GM20000 (cell line): ENCODE data around the gene NAV3.

Experiments used
- DNase-seq: peaks from one replicate; pipeline ENCODE4 v3.0.0; 2012; ENCODE audit warnings: low spot score
- TF ChIP-seq, protein P1 (sequence below): IDR thresholded peaks from 2 replicates; pipeline ENCODE4 v1.5.1; 2012; ENCODE audit warnings: mild to moderate bottlenecking, control low read depth; ENCODE audit errors: extremely low read depth, missing control alignments

The NAV3 gene, protein sequence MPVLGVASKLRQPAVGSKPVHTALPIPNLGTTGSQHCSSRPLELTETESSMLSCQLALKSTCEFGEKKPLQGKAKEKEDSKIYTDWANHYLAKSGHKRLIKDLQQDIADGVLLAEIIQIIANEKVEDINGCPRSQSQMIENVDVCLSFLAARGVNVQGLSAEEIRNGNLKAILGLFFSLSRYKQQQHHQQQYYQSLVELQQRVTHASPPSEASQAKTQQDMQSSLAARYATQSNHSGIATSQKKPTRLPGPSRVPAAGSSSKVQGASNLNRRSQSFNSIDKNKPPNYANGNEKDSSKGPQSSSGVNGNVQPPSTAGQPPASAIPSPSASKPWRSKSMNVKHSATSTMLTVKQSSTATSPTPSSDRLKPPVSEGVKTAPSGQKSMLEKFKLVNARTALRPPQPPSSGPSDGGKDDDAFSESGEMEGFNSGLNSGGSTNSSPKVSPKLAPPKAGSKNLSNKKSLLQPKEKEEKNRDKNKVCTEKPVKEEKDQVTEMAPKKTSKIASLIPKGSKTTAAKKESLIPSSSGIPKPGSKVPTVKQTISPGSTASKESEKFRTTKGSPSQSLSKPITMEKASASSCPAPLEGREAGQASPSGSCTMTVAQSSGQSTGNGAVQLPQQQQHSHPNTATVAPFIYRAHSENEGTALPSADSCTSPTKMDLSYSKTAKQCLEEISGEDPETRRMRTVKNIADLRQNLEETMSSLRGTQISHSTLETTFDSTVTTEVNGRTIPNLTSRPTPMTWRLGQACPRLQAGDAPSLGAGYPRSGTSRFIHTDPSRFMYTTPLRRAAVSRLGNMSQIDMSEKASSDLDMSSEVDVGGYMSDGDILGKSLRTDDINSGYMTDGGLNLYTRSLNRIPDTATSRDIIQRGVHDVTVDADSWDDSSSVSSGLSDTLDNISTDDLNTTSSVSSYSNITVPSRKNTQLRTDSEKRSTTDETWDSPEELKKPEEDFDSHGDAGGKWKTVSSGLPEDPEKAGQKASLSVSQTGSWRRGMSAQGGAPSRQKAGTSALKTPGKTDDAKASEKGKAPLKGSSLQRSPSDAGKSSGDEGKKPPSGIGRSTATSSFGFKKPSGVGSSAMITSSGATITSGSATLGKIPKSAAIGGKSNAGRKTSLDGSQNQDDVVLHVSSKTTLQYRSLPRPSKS (N-terminal part only)

DNA sequence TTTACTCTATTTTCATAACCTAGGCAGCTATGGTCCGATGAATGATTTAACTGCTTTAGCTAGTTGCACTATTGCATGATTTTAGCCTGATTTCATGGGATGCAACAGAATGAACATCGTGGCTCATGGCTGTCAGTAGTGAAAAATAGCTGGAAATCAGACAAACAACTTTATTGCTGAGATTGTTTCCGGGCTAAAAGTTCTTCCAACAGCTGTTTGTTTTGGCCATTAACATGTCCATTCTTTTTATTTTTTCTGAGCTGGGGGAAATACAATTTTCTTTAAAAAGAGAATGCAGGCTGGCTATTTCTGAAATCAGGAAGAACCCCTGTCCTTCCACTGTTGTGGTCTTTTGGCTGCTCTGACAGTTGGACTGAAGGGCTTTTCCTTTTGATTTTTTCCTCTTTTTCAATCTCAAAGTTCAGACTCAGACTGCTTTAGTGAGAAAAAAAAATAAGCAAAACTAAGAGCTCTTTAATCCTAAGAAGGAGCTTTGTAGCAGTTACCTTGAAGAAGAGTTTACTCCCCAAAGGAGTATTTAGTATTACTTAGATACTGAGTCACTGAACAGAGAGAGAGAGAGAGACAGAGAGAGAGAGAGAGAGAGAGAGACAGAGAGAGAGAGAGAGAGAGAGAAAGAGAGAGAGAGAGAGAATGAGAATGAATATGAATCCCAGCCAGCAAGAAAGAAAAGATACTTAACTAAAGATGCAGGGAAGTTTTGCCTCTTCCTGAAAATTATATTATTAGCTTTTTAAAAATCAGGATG, at the start of gene NAV3:
Gene NAV3 (plus strand): TSS at position 312 of the 769 bp plus-strand sequence. CDS start 568 bp downstream, outside the sequence.
- TF ChIP-seq, protein P1, sequence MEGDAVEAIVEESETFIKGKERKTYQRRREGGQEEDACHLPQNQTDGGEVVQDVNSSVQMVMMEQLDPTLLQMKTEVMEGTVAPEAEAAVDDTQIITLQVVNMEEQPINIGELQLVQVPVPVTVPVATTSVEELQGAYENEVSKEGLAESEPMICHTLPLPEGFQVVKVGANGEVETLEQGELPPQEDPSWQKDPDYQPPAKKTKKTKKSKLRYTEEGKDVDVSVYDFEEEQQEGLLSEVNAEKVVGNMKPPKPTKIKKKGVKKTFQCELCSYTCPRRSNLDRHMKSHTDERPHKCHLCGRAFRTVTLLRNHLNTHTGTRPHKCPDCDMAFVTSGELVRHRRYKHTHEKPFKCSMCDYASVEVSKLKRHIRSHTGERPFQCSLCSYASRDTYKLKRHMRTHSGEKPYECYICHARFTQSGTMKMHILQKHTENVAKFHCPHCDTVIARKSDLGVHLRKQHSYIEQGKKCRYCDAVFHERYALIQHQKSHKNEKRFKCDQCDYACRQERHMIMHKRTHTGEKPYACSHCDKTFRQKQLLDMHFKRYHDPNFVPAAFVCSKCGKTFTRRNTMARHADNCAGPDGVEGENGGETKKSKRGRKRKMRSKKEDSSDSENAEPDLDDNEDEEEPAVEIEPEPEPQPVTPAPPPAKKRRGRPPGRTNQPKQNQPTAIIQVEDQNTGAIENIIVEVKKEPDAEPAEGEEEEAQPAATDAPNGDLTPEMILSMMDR = no peak
- no peak for DNase-seq

DNA sequence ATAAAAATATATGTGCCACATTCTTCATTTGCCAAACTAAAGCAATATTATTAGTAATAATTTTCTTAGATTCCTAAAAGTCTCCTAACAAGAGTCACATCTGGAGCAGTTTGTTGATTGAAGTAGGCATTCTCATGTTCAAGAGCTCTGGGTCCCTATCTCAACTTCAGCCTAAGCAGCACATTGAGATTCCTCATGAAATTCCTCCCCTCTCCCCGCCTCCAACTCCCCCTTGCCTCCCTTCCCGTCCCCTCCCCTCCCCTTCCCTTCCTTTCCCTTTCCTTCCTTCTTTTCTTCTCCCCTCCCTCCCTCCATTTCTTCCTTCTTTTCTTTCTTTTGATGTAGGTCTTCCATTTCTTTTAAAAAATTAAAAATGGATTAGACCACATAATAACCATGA, 48.7 kb upstream of the NAV3 start:
- TF ChIP-seq, protein P1 = no peak

DNA sequence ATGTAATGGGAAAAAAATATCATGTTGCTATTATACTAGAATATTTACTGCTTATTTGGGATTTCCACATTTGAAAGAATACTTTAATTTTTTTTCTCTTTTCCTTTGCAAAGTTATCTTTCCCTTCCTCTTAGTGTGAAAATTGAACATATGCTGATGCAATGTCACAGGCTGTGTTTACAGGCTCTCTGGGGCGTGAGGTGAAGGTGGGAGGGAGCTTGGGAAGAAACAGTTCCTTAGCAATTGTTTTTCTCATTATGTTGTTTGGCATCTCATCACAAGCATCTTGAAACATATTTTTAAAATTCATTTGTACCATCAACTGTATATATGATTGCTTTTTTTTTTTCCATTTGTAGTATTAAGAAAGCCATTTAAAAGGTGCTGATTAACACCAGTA, 47.9 kb upstream of the NAV3 start:
- no peak for DNase-seq
- TF ChIP-seq, protein P1 = no peak

More for the DNA sequence above, 48.7 kb upstream of the NAV3 start:
- DNase-seq = no peak

DNA sequence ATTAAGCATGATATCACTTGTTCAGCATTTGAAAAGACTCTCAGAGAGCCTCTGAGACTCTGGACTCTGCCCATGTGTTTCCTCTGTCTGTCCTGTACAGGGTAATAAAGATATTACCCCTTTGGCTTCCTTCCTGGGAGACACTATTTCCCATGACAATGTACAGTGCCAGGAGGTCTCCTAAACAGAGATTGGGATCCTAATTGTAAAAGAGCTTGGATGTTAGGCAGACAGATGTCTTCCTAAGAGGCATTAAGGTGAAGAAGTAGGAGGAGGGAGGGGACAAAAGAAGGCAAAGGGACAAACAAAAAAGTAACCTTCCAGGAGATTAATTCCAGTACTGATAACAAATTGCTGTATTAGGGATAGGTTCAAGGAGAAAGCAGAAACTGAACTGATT, 45.5 kb upstream of the NAV3 start:
- no peak for DNase-seq
- TF ChIP-seq, protein P1 = no peak

DNA sequence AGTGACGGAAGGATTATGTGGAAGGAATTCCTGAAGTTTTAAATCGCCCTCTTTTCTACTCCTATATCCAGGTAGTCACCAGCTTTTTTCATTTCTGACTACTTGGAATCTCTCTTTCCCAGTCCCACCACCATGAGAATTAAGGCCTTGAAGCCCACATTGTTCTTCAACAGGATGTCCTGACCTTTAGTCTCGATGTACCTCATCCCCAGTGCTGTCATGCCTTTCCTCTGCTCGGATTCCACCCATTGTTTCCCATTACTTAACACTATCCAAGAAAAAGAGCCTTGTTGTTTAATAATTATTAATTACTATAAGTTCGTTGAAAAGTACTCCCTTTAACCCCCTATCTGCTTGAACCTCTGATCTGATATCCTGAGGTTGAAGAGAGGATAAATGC, 44.0 kb upstream of the NAV3 start:
- TF ChIP-seq, protein P1 = no peak
- DNase-seq = no peak

DNA sequence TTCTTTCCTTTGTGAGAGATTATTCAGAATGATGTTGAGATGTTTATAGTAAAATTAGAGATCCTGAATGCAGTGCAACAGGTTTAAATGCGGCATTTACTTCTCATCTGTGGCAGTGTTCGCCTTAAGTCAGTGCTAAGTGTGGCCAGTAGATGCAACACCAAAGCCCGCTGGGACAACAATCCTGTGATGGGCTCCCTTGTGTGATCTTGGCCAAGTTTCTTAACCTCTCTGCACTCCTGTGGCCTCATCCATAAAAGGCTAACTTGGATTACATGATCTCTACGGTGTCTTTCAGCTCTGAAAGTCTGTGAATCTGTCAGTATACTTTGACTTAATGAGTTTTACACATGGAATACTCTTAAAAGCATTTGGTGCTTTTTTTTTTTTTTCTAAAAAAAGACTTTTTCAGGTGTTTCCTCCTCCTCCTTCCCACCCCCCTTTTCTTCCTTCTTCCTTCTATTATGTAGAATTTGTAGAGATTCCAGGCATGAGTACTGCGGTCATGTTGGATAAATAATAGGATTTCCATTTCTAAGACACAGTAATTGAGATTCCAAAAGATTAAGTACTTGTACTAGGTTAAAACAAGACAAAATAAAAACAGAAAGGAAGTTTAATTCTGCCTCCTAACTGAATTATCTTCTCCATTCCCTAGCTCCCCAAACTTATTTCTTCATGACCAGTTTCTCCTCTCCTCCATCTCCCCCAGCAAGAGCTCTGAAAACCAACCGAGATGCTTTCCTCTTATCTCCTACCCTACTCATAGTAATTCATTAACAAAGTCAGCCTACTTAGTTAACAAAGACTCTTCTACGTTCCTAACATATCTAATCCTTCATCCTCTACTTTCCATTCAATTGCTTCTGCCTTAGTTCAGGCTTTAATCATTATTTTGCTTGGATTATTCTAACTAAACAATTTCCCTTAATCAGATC, 42.2 kb upstream of the NAV3 start:
- TF ChIP-seq, protein P1 = no peak
- DNase-seq = no peak
